Fibroblast of lung (primary cell): Measurements from ENCODE around the gene TBC1D22B. TPM values are rescaled to one million over a fixed set of nuclear protein-coding genes. Genes with fewer than 3 reads are reported as not detected.

ENCODE experiments used
- DNase-seq, 2 donors: peaks; one replicate each; pipeline versions ENCODE4 v3.0.0 to v3.0.0-alpha.2; 2010; ENCODE audit warnings: low read depth in 2 of 2
- H2AFZ ChIP-seq: 2 replicates; pipeline ENCODE4 v1.5.1; 2012; ENCODE audit warnings: low read length, control low read depth, inconsistent platforms
- H3K27ac ChIP-seq: 2 replicates; pipeline ENCODE4 v1.5.1; 2011; ENCODE audit warnings: low read length, control low read depth; ENCODE audit not compliant: insufficient read depth
- H3K27me3 ChIP-seq: 2 replicates; pipeline ENCODE4 v1.5.1; 2011; ENCODE audit warnings: mild to moderate bottlenecking, low read length; ENCODE audit not compliant: control insufficient read depth, insufficient read depth
- H3K36me3 ChIP-seq: 2 replicates; pipeline ENCODE4 v1.5.1; 2011; ENCODE audit warnings: low read length; ENCODE audit not compliant: control insufficient read depth, insufficient read depth
- H3K4me1 ChIP-seq: 2 replicates; pipeline ENCODE4 v1.5.1; 2011; ENCODE audit warnings: low read length; ENCODE audit not compliant: control insufficient read depth, insufficient read depth; ENCODE audit errors: extremely low read depth
- H3K4me2 ChIP-seq: 2 replicates; pipeline ENCODE4 v1.5.1; 2011; ENCODE audit warnings: low read length, control low read depth; ENCODE audit not compliant: insufficient read depth; ENCODE audit errors: extremely low read depth
- H3K4me3 ChIP-seq, 4 experiments: fragments of 200-600 bp in 1 of 4; sonication (generic) in 1 of 4; replicated peaks in 1 of 4; 2 replicates each; pipeline ENCODE4 v1.5.1; 2011 to 2016; ENCODE audit warnings: low read length in 4 of 4, low read depth in 3 of 4, mild to moderate bottlenecking in 3 of 4, control low read depth in 2 of 4, inconsistent platforms in 1 of 4, mixed read lengths in 1 of 4; ENCODE audit not compliant: insufficient read depth in 1 of 4; ENCODE audit errors: control extremely low read depth in 1 of 4
- H3K79me2 ChIP-seq: 2 replicates; pipeline ENCODE4 v1.5.1; 2012; ENCODE audit warnings: mild to moderate bottlenecking, low read length, inconsistent platforms; ENCODE audit not compliant: control insufficient read depth, insufficient read depth
- H3K9ac ChIP-seq: 2 replicates; pipeline ENCODE4 v1.5.1; 2011; ENCODE audit warnings: mild to moderate bottlenecking, low read length, control low read depth; ENCODE audit not compliant: insufficient read depth
- H3K9me3 ChIP-seq: 2 replicates; pipeline ENCODE4 v1.5.1; 2012; ENCODE audit warnings: low read depth, low read length; ENCODE audit not compliant: control insufficient read depth, insufficient read depth
- H4K20me1 ChIP-seq: 2 replicates; pipeline ENCODE4 v1.5.1; 2011; ENCODE audit warnings: low read length; ENCODE audit not compliant: control insufficient read depth, insufficient read depth; ENCODE audit errors: extremely low read depth
- EZH2 ChIP-seq: IDR thresholded peaks from 2 replicates; pipeline ENCODE4 v1.5.1; 2012; ENCODE audit warnings: low read length, control low read depth, mild to moderate bottlenecking; ENCODE audit errors: missing control alignments
- polyA plus RNA-seq, 2 donors: library from polyadenylated mRNA; depleted of rRNA in 1 of 2; stranded (reverse) in 1 of 2; unstranded in 1 of 2; fragments of >200 nt; gene quantifications; 2 replicates each; pipeline ENCODE4 v1.2.1, GENCODE V29; 2011 to 2012; ENCODE audit warnings: missing spikeins in 1 of 2
- total RNA-seq: library from RNA; depleted of rRNA; stranded (reverse); fragments of >200 nt; gene quantifications from 2 replicates; pipeline ENCODE4 v1.2.1, GENCODE V29; 2014
- TF ChIP-seq, protein P1 (sequence below), 2 donors: IDR thresholded peaks in 1 of 2; conservative IDR thresholded peaks in 1 of 2; 1 replicate in 1 of 2; 2 replicates in 1 of 2; pipeline ENCODE4 v1.5.1; 2011 to 2012; ENCODE audit warnings: low read length in 2 of 2, control low read depth in 1 of 2, inconsistent platforms in 1 of 2, low read depth in 1 of 2, mild to moderate bottlenecking in 1 of 2

Gene TBC1D22B
- total and polyA plus RNA-seq, 2 donors (not counting 1 experiment from before 2014, with no cell fraction given) = 6.3 to 9.7 TPM

GRCh38 chr6:37251211-37251780, 6.3 kb upstream of the TBC1D22B start:
- Histone ChIP-seq H3K9ac (no peak overlapping the region), H3K27ac (peak overlapping the region; percentile 11), H3K4me3 (no peak overlapping the region), H3K4me1 (no peaks in the 10 kb centered on the region), H3K4me2 (no peak overlapping the region), H3K79me2 (no peaks in the 10 kb centered on the region), H3K36me3 (no peaks in the 10 kb centered on the region), H2AFZ (no peak overlapping the region), H3K27me3 (no peaks in the 10 kb centered on the region), H3K9me3 (no peaks in the 10 kb centered on the region), H4K20me1 (no peaks in the 10 kb centered on the region)
- TF ChIP-seq, protein P1, sequence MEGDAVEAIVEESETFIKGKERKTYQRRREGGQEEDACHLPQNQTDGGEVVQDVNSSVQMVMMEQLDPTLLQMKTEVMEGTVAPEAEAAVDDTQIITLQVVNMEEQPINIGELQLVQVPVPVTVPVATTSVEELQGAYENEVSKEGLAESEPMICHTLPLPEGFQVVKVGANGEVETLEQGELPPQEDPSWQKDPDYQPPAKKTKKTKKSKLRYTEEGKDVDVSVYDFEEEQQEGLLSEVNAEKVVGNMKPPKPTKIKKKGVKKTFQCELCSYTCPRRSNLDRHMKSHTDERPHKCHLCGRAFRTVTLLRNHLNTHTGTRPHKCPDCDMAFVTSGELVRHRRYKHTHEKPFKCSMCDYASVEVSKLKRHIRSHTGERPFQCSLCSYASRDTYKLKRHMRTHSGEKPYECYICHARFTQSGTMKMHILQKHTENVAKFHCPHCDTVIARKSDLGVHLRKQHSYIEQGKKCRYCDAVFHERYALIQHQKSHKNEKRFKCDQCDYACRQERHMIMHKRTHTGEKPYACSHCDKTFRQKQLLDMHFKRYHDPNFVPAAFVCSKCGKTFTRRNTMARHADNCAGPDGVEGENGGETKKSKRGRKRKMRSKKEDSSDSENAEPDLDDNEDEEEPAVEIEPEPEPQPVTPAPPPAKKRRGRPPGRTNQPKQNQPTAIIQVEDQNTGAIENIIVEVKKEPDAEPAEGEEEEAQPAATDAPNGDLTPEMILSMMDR (conservative IDR thresholded peaks at IDR 0.05 in 1 of 2, IDR thresholded peaks at IDR 0.05 in 1 of 2; ENCODE audit: low read depth in 1 of 2, low read length in 2 of 2) = no peak
- TF ChIP-seq EZH2 = no peak
- peak; percentile 39 to 47 for DNase-seq

- Histone ChIP-seq H3K36me3 (no peaks in the 10 kb centered on the region), H3K9me3 (no peaks in the 10 kb centered on the region), H3K79me2 (peaks cover 5% of the 10 kb centered on the region), H2AFZ (no peak overlapping the region), H3K27me3 (no peaks in the 10 kb centered on the region), H3K27ac (no peak overlapping the region), H3K4me1 (peaks cover 3% of the 10 kb centered on the region), H4K20me1 (no peaks in the 10 kb centered on the region), H3K4me3 (no peak overlapping the region), H3K9ac (no peak overlapping the region), H3K4me2 (no peak overlapping the region)
- DNase-seq = no peak
- TF ChIP-seq, protein P1 (conservative IDR thresholded peaks at IDR 0.05 in 1 of 2, IDR thresholded peaks at IDR 0.05 in 1 of 2; ENCODE audit: low read depth in 1 of 2, low read length in 2 of 2) = no peak
- no peak for TF ChIP-seq EZH2
These were observed 4.0 kb upstream of the TBC1D22B start for GRCh38 chr6:37253486-37254007.

- Histone ChIP-seq H3K4me1 (peaks cover 5% of the 10 kb centered on the region), H3K79me2 (peaks cover 6% of the 10 kb centered on the region), H3K9ac (no peak overlapping the region), H3K36me3 (no peaks in the 10 kb centered on the region), H3K27ac (no peak overlapping the region), H2AFZ (no peak overlapping the region), H3K27me3 (no peaks in the 10 kb centered on the region), H3K4me2 (no peak overlapping the region), H4K20me1 (no peaks in the 10 kb centered on the region), H3K4me3 (no peak overlapping the region), H3K9me3 (no peaks in the 10 kb centered on the region)
- no peak for DNase-seq
- TF ChIP-seq, protein P1 (conservative IDR thresholded peaks at IDR 0.05 in 1 of 2, IDR thresholded peaks at IDR 0.05 in 1 of 2; ENCODE audit: low read depth in 1 of 2, low read length in 2 of 2) = no peak
- TF ChIP-seq EZH2 = no peak
These were observed 2.7 kb upstream of the TBC1D22B start for GRCh38 chr6:37254881-37255280.
